GM20431 (cell line): ENCODE results near the gene FKBP8.

Experiments used
- in situ Hi-C: fragments of 300-500 bp; cut with MseI, MboI; formaldehyde crosslinking; loops from one replicate; pipeline ENCODE4 v1.15.0; 2020; ENCODE audit warnings: low sequenced_read_pairs; ENCODE audit not compliant: unreplicated experiment

The FKBP8 gene

DNA sequence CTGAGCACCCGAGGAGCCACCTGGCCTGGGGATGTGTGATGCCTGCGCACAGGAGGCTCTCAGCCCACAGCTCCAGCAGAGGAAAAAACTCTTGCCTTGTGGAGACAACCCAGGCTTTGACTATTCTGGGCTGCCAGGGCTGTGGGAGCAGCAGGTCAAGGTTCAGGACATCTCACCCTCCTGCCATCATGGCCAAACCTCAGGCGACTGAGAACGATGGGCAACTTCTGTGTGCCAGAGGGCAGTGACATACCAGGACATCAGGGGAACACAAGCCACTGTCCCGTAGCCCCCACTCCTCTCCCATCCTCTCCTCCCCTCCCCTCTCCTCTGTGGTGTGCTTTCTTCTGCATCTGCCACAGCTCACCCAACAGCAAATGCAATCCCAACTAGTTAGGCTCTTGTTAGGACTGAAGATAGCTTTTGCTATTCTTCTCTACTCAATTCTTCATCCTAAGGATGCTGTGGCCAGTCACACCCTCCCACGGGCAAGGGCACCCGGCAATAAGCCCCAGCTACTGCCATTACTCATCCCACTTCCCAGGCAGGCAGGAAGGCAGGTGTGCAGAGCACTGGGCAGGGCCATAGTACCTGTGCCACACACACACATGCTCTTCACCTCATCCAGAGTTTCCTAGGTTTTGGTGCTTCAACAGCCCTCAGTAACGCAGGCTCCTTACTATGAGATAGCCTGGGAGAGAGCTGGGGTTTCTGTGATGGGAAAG lies 38.3 kb downstream of the FKBP8 start:
- in situ Hi-C loops = no loop called here

DNA sequence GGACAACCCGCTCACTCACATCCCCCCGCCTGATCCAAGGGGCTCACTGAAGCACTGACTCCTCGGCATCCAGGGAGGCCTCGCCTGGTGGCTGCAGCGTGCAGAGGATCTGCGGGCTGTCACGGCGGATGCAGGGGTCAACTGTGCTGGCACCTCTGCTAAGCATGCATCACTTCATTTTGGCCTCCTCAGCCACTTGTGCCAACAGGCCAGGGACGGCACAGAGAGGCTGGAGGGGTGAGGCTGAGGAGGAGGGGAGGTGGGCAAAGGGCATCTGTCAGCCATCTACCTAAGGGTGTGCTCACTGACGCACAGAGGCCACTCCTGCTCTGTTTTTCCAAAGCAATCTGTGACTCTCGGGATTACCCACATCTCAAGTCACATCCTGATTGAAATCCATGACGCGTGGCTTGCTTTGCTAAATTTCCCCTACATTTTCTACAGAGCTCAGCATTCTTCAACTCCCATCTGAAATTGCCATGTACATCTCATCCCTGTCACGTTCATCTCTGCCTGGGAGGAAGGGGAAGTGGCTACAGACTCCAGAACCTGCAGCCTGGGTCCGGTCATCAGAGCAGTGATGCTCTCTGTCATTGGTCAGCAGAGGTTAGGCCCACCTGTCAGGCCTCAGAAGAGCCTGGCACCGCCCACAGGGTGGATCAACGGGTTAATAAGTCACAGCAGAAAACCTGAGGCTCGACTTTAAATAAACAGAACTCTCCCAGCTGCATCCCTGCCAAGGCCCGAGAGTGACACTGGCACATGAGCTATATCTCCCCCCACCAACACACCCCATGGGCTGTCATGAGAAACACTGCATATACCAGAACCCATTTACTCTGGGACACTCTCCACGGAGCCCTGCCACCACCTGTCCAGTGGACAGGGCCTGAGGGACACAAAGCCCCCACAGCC lies 39.1 kb downstream of the FKBP8 start:
- in situ Hi-C loops = no loop called here

DNA sequence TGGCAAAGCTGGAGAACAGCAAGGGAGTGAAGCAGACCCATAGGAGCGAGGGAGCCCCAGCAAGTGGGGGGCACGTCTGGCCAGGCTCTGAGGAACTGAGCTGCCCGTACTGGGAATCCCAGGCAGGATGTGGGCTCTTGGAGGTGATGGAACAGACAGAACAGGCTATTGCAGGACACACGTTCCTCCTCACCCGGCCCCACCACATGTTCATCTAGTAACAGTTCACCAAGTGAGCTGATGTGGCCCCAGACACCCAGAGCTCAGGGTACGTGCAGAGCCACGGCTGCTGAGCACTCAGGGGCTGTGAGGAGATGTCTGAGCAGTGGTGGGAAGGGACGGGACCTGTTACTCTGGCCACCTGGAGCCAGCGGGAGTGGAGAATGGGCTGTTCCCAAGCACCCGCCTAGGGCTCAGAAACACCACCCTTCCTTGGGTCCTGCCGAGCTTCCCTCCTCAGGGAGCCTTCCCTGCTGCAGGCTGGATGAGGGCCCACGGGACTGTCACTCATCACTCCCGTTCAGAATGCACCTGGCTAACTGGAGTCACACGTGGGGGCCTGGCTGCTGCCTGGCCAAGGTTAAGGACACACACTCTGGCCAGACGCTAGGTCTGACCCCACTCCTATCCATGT lies 39.9 kb downstream of the FKBP8 start:
- in situ Hi-C loops = no loop called here

DNA sequence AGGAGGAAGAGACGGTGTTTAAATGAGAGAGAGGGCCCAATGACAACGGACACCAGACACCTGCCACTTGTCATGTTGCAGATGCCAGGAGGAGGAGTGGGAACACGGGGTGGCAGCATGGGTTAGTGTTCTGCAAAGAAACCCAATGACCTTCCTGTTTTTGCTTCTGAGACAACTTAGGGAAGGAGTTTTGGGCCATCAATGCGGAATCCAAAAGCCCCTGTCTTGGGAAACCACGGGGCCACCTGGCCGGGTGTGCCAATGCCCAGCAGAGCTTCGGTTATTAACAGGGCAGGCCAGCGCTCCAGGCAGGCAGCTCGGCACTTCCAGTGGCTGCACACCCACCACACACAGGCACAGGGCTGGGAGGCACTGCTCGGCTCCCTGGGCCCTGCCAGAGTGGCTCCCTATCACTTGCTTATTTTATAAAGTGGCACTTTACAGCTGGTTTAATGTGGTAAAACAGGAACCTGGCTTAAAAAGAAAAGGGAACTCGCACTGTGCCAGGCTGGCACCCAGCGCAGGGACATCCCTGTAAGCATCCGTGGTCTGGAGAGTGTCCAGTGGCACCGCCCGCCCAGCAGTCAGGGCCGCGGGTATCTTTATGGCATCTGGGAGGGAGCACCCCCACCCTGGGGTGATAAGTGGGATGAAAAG lies 40.6 kb downstream of the FKBP8 start:
- in situ Hi-C loops = no loop called here

DNA sequence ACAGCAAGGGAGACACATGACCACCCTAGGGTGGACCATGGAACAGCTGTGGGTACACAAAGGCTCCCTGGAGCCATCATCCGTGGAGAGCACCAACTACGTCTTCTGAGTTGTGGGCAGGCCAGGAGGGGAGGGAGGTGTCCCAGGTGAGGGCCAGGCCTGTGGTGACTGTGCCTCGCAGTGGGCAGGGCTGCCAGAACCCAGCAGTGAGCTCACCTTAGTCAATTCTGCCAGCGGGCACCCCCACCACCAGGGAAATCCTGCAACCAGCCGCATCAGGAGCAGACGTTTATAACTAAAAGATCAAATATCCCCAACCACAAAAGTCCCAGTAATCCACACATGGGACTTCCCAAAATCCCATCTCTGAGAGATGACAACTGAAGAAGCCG lies 41.1 kb downstream of the FKBP8 start:
- in situ Hi-C loops = no loop called here

DNA sequence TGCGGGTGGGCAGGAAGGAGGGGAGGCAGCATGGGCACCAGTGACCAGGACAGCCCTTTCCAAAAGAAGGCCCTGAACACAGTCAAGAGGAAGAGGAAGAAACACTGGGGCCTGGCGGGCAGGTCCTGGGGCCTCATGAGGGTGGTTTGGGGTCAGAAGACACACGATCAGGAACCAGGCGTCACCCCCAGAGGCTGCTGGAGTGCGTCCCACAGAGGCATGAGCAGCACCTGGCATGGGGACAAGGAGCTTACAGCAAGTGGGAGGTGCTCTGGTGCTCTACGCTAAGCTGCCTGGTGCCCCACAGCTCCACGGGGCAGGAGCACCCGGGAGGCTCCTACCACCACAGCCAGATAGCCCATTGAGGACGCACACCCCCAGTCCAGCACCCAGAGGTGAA lies 41.5 kb downstream of the FKBP8 start:
- in situ Hi-C loops = no loop called here

DNA sequence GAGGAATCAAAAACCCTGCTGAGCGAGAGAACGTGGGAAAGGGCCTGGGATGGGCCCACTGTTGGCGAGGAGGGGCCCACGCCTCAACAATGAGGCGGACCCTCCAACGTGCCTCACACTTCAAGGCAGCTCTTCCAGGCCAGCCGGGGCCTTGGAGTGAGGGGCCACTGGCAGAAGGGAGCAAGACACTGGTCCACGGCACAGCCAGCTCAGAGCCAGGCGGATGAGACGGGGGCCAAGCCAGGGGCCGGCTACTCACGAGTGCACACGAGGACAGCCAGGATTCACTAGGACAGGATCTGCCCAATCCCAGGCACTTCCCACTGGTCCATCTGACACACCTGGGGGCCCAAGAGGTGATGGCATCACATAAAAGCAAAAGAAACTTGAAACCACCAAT lies 42.0 kb downstream of the FKBP8 start:
- in situ Hi-C loops = no loop called here

DNA sequence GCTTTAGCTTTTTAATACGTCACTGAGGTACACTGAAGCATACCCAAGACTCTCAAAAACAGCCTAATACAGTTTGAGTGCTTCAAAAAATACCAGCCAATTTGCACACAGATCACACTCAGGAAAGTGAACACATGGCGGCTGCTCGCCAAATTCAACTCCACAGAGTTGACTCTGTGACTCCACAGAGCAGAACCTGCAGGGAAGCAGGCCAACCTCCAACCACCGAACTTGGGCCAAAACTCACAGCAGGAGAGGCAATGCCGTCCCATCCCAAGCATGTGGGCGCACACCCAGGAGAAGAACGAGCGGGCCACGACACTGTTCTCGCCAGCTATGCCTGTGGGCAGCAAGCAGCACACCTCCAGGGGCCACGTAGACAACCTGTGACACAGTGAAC lies 42.6 kb downstream of the FKBP8 start:
- in situ Hi-C loops = no loop called here

DNA sequence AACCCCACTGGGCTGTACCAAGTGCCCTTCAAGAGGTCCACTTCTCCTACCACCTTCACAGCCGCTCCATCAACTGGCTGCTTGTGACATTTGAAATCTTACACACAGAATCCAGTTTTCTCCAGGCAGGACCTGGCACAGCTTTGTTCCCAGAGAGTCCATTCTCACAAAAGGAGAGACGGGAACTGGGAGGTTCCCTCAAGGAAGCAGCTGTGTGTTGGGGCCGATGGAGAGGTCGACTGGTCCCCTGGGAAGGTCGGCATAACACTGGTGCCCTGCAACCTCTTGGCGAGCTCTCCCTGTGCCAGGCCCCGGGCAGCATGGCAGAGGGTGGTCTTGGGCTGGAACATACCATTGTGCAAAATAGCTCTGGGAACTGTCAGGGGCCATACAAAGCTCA lies 43.0 kb downstream of the FKBP8 start:
- in situ Hi-C loops = no loop called here

DNA sequence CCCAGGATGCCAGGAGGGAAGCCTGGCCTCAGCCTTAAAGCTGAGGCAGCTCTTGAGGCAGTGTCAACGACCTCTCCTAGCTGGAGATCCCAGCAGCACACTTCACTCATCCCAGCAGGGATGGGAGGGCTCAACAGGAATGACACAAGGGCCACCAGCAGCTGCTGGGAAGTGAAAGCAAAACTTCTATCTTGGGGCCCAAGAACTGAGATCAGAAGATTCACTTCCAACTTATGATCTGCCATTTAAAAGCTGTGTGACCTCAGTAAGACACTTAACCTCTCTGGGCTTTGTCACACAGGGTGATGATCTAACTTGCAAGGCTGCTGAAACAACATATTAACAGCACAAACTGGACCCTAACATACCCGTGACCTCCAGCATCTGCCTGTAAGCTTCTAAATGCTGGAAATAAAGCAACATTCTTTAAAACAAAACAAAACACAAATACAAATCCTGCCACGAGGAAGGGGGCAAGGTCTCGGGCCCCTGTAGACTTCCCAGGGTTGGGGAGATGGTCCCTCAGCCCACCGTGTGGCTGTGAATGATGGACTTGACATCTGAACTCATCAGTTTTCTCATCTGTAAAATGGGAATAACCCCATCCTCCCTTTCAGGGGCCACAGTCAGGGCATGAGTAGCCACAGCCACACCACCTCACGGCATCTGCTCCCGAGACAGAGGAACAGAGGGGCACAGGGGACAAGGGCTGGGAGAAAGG lies 44.2 kb downstream of the FKBP8 start:
- in situ Hi-C loops = no loop called here

DNA sequence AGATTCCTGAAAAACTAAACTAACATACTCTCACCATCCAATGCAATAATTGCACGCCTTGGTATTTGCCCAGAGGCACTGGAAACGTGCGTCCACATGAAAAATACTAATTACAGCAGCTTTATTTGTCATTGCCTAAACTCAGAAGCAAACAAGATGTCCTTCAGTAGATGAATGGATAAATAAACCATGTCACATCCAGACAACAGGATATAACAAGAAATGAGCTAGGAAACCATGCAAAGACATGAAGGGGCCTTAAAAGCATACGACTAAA lies 46.5 kb downstream of the FKBP8 start:
- in situ Hi-C loops = no loop called here

DNA sequence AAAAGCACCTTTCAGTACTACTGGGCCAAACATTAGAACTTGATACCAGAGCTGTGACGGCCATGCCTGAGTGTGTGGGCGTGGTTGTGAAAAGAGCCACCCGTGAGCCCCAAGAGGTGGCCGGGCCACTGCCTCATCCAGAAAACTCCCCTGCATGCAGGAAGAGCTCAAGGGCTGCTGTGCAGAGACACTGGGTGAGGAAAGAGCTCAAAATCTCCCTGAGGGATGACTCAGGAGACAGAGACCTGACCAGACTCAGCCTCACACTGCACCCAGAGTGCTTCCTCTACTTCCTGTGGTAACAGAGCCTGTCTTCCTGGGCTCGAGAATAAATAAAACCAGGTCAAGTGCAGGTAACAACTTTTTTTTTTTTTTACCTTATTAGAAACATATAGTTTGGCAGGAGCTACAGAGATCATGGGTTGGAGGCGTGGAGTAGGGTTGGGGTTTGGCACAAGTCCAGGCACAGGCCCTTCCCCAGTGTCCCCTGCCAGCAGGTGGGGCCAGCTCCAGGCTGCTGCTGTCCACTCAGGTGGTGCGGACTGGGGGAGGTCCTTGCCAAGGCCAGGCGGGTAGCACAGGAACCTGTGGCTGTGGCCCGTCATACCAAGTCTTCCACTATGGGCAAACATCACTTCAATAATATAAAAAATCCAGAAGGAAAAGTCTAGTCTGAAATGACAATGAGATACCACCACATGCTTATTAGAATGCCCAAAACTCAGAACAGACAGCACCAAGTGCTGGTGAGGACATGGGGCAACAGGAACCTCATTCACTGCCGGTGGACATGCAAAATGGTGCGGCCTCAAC lies 47.0 kb downstream of the FKBP8 start:
- in situ Hi-C loops = no loop called here

DNA sequence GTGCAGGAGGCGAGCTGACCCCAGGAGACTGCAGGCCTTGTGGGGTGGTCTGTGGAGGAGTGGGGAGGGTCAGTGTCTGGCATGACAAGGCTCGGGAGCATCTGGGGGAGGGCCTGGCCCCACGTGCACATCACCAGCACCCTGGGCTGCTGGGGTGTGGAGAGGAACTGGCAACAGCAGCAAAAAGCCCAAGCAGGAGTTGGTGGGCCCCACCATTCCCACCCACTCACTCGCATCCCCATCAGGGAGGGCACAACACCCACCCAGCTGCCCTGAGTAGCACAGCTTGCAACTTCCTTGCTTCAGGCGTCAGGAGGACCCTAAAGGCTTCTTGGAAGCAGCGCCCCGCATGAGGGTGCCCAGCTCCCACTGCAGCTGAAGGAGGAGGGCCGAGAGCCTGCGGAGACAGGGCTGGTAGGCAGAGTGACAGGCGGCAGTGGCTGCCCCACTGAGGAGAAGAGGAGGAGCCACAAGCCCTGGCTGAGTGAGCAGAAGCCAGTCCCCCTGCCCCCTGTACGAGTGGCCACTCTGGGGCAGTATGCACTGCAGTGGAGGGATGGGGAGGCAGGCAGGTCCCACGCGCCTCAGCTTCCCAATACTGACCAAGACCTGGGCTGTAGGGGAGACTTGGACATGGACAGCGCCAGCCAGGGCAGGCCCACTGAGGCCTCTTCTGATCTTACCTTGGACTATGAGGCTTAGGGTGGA lies 48.0 kb downstream of the FKBP8 start:
- in situ Hi-C loops = no loop called here

DNA sequence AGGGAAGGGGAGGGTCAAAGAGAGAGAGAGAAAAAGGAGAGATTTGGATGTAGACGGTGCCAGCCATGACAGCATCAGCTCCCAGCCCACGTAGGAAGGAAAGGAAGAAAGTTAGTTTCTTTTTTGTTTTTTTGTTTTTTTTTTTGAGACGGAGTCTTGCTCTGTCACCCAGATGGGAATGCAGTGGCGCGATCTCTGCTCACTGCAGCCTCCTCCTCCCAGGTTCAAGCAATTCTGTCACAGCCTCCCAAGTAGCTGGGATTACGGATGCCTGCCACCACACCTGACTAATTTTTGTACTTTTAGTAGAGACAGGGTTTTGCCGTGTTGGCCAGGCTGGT lies 49.1 kb downstream of the FKBP8 start:
- in situ Hi-C loops = no loop called here

DNA sequence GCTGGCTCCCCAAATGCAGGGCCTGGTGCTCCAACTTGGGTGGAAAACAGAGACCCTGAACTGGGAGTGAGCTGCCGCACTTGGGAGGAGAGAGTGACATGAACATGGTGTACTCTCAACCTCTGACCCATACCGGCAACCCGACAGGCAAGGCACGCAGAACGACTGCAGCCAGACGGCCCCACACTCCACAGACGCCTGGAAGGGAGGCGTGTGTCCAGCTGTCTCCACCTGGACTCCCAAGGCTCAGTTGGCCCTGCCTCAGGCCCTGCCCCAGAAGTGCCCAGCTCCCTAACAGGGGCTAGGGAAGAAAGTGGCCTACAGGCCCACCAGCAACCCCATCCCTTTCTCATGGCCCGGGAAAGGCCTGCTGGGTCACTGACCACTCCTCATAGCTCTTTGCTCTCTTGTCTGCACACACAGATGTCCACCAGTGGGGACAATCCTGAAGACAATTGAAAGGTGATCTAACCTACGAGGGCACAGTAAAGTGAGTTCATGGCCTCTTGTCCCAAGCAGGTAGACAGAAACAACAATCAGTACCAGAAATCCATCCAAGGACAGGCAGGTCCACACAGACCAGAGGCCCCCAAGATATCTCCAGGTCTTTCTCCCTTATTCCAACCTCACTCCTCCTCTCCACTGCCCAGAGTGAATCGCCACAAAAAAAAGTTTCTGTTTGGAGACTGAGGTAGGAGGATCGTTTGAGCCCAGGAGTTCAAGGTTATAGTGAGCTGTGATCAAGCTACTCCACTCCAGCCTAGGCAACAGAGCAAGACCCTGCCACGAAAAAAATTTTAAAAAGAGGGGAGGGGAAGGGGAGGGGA lies 49.7 kb downstream of the FKBP8 start:
- in situ Hi-C loops = no loop called here

DNA sequence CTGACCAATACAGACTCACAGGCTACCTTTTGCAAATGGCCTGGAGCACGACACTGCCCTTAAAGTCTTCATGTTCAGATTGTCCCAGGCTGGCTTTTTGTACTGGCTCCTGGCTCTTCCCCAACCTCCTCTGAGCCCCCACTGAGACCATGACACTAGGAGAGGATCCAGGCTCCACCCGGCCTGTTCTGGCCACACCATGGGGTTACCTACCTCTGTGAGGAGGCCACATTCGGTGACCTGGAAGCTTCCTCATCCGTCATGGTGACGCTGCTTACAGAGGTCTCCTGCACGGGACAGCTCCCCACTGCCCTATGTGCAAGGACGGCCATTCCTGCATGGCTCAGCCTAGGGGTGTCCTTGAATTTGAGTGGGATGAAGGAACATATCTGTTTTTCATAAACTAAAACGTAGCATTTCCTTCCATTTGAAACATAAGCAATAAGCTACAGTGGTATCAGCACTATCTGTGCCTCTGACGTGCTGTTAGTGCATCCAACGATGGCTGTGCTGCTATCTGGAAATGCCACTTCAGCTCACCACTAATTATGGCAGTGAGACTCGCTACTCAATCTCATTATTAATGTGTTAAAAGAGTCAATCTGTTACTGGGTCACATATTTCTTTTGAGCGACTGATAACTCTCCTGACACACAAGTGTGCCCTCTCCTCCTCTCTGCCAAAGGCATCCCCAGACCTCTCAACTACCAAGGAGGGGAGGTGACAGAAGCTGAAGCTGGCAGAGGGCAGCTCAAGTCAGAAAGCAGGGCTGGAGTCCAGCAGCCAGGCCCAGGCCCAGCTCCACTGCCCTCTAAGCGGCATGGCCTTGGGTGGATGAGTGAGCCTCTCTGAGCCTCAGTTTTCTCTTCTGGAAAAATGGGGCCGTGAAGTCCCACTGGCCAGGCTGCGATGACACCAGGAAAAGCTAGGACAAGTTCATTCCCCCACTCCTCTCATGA lies 51.1 kb downstream of the FKBP8 start:
- in situ Hi-C loops = no loop called here

DNA sequence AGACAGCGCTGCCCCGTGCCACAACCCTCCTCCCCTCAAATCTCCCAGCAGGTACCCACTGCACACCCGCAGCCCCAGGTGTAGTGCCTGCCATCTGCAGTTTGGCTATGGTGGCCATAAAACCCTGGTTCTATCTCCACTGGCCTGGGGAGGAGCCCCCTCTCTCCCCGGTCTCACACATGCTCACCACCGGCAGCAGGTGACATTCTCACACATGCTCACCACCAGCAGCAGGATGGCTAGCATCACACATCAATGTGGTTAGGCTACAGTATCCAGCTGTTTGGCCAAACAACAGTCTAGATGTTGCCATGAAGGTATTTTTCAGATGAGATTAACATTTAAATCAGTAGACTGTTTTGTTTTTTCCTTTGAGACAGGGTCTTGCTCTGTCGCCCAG lies 52.6 kb downstream of the FKBP8 start:
- in situ Hi-C loops = no loop called here
